NCI-H460 (cell line): Measurements from ENCODE around the gene PCBP4. TPM values are rescaled to one million over a fixed set of nuclear protein-coding genes. Genes with fewer than 3 reads are reported as not detected.

Source experiments
- DNase-seq: peaks from one replicate; pipeline ENCODE4 v3.0.0-alpha.2; 2016; ENCODE audit warnings: low read depth; ENCODE audit errors: extremely low read depth
- total RNA-seq: library from RNA; depleted of rRNA; stranded (reverse); fragments of >200 nt; shearing (Covaris generic); gene quantifications from 2 replicates; pipeline ENCODE4 v1.2.3, GENCODE V29; 2014

Gene PCBP4
- total RNA-seq, 1 experiment from 2014 or later: 7.5 TPM

DNA sequence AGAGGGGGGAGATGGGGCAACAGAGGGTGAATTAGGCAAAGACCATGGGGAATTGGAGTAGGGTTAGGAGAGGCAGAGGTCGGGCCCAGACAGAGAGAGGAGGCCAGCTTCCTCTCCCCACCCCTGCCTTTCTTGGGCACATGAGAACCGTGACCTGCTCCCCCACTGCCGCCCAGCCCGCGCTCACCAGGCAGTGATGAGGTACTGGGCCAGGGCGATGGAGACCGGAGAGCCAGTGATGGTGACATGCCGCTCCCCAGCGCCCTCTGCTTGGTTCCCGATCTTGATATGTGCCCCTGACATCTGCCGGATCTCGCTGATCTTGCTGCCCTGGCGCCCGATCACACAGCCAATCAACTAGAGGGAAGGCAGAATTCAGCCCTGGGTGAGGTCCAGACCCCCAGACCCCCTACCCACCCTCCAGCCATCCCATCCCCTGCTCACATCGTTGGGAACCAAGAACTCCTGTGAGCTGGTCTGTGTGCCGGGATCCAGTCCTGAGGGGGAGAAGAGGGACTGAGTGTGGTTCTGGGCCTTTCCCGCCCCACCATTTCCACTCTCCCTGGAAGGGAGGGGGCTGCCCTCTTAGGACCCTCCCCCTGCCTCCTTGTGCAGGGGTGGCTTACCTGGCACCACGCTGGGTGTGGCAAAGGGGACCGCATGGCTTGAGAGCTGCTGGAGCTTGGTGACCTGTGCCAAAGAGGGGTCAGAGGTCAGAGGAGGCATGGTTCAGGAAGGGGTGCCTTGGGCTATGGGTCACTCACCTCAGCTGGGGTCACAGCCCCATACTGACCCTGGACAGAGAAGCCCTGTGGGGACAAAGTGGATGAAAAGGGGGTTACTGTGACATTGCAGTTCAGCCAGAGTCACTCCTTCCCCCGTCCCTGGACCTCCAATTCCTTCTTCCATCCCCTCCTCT, 8.4 kb downstream of the PCBP4 start:
- DNase-seq: no peak

DNA sequence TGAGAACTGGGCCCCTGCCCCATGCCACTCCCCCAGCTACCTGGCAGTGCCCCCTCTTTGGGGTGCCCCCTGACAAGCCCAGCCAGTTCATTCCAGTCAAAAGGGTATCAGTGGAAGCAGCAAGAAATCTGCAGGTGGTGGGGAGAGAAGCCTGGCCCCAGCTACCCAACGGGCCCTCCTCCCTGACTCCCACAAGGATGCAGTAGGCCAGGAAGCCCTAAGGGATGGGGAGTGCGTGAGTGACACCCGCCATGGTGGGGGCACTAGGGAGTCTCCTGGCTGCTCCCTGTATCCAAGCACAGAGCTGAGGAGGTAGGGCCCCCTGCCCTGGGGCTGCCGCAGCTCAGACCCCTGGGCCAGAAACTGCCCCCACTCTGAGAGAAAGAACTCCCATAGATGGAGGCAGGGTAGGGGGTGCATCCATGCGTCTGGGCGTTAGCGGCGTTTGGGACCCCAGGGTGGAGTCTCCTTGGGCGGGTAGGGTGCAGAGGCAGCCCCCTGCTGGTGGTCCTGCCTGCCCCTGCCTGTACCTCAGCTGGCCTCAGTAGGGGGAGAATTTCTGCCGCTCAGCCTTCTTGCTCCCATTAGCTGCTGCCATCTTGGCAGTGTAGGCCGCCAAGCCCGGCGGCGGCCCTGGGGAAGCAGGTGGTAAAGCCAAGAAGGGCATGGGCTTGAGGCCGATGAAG, 9.6 kb downstream of the PCBP4 start:
- DNase-seq: no peak

GRCh38 chr3:51955893-51956770, 11.1 kb downstream of the PCBP4 start:
- DNase-seq: no peak

- no peak for DNase-seq
Observed at GRCh38 chr3:51955175-51955892, 11.9 kb downstream of the PCBP4 start, which contains the start of gene GPR62. TSS of gene GPR62 (plus strand) at chr3:51955381. CDS start at chr3:51955653, 272 bp downstream.

GRCh38 chr3:51954713-51955112, 12.5 kb downstream of the PCBP4 start:
- no peak for DNase-seq

DNA sequence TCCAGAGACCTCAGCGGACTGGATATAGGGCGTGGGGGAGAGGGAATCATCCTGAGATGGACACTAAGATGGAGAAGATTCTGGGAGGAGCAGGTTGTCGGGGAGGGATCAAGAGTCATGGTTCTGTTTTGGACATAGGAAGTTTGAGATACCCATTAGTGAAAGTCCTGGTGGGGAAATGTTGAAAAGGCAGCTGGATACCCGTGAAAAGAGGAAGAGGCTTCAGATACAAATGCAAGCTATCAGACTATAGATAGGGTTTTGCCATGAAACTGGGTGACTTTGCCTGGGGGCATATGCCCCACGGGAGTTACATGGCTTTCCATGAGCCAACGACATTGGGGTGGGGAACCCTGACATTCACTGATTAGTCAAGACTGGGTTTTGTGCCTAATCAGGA, 13.1 kb downstream of the PCBP4 start:
- DNase-seq: no peak

- no peak for DNase-seq
Observed at GRCh38 chr3:51953445-51953844, 13.8 kb downstream of the PCBP4 start.

DNA sequence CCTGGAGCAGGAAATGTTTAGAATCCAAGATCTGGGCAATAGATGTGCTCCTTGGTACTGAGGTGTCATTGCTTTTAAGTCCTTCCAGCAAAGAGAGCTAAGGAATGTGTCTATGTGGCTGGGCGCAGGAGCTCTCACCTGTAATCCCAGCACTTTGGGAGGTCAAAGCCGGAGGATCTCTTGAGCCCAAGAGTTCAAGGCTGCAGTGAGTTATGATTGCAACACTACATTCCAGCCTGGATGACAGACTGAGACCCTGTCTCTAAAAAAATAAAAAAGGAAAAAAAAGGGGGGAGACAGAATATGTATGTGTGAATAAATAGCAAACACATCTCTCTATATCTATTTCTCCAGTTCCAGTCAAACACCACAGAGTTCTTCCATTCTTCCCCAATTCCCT, 16.4 kb downstream of the PCBP4 start:
- no peak for DNase-seq

GRCh38 chr3:51949121-51949520, 18.1 kb downstream of the PCBP4 start:
- no peak for DNase-seq

DNA sequence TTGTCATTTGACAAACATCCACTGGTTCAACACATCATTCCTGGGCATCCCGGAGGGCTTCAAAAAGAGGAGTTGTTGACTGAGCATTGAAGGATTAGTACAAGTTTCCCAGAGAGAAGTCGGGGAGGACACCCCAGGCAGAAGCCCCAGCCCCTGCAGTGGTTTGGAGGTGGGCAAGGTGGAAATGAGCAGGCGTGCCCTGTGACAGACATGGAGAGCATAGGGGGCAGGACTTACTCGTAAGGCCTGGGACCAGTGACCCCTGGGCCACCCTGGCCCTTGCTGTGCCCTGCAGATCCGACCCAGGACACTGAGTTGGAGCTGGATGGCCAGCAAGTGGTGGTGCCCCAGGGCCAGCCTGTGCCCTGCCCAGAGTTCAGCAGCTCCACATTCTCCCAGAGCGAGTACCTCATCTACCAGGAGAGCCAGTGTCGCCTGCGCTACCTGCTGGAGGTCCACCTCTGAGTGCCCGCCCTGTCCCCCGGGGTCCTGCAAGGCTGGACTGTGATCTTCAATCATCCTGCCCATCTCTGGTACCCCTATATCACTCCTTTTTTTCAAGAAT, 19.2 kb downstream of the PCBP4 start:
- DNase-seq: no peak

- no peak for DNase-seq
Observed at GRCh38 chr3:51947215-51947900, 19.9 kb downstream of the PCBP4 start.

DNA sequence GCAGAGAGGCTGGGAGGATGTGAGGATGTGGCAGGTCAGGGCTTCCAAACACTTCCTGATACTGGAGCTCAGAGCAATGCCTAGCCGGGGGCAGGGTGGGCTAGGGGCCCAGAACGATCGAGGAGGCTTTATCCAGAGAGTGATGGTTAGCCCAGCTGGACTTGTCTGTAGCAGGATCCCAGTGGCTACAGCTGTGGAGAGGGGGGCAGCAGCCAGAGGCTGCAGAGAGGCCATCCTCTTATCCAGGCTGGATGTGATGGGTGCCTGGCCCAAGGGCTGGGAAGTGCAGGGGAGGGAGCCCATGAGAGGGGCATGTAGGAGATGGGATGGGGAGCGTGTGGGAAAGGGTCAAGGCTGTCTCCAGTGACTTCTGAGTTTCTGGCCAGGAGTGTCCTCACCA, 20.5 kb downstream of the PCBP4 start:
- DNase-seq: no peak

GRCh38 chr3:51945926-51946705, 21.1 kb downstream of the PCBP4 start:
- no peak for DNase-seq

GRCh38 chr3:51945031-51945840, 22.0 kb downstream of the PCBP4 start:
- DNase-seq: no peak

GRCh38 chr3:51944451-51945021, 22.7 kb downstream of the PCBP4 start:
- no peak for DNase-seq

DNA sequence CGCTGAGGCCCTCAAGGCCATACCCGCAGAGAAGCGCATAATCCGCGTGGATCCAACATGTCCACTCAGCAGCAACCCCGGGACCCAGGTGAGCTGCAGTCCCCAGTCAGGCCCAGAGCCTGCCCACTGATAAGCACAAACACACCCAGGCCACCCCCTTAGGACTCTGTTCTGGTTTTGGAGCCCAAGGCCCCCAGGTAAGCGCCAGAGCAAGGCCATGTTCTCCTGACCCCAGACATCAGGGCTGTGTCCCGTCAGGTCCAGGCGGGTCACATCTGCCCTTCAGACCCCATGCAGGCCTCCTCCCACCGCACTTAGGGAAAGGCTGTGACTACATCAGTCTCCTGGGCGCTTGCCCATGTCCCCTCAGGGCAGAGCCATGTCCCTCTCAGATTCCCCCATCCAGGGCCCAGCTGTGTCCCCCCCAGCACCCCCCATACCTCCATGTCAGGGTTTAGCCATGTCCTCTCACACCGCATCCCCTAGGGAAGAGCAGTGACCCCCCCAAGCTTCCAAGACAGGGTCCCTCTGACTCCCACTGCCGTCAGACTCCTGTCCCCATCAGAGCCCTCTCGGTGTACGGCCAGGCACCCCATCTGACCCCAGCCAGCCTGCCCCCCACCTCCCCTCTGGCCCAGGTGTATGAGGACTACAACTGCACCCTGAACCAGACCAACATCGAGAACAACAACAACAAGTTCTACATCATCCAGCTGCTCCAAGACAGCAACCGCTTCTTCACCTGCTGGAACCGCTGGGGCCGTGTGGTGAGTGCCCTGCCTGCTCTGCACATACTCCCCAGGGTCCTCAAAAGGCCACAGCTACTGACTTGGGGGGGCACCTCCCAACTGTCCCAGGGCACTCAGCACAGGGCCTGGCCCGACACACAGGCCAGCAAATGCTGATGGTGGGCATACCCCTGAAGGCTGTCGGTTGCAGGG, 23.5 kb downstream of the PCBP4 start:
- no peak for DNase-seq
